GM12874 (cell line): ENCODE measurements around the gene CRMP1.

ENCODE experiments used
- TF ChIP-seq, protein P1 (sequence below): IDR thresholded peaks from 2 replicates; pipeline ENCODE4 v1.5.1; 2011; ENCODE audit warnings: low read depth, mild to moderate bottlenecking, control low read depth, low read length, moderate library complexity; ENCODE audit not compliant: insufficient read depth

CRMP1 gene

DNA sequence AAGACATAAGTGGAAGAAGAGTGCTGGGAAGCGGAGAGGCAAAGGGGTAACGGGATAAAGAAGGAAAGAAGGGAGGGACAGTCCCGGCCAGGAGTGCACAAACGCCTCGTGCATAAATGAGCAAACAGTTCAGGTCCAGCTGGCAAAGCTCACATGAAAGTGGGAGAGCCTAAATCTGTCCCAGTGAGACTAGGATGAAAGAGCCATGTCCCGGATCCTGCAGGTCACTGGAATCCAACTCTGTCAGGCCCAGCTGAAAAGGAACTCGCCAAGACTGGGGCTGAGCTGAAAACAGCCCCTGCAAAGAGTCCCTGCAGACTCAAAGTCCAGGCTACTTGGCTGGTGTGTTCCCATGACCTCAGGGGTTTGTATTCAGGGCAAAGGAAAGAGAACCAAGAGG is 38.0 kb upstream of the CRMP1 start:
- TF ChIP-seq, protein P1, sequence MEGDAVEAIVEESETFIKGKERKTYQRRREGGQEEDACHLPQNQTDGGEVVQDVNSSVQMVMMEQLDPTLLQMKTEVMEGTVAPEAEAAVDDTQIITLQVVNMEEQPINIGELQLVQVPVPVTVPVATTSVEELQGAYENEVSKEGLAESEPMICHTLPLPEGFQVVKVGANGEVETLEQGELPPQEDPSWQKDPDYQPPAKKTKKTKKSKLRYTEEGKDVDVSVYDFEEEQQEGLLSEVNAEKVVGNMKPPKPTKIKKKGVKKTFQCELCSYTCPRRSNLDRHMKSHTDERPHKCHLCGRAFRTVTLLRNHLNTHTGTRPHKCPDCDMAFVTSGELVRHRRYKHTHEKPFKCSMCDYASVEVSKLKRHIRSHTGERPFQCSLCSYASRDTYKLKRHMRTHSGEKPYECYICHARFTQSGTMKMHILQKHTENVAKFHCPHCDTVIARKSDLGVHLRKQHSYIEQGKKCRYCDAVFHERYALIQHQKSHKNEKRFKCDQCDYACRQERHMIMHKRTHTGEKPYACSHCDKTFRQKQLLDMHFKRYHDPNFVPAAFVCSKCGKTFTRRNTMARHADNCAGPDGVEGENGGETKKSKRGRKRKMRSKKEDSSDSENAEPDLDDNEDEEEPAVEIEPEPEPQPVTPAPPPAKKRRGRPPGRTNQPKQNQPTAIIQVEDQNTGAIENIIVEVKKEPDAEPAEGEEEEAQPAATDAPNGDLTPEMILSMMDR, result no peak

DNA sequence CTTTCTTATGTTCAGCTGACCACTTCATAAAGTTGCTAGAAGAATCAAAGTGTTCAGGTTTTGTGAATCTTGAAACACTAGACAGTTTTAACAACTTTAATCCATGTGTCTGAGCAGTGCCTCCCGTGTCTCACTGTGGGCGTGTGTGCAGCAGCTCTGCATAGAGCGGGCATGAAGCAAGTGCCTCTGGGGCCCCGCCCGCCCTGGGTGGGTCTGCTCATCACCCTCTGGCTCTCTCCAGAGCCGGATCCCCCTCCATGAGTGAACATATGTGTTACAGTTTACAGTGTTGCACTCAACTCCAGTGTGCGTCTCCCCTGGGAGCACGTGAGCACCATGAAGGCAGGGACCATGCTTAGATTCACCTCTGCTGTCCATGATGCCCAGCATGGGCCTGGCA is 37.6 kb upstream of the CRMP1 start:
- TF ChIP-seq, protein P1, result no peak

DNA sequence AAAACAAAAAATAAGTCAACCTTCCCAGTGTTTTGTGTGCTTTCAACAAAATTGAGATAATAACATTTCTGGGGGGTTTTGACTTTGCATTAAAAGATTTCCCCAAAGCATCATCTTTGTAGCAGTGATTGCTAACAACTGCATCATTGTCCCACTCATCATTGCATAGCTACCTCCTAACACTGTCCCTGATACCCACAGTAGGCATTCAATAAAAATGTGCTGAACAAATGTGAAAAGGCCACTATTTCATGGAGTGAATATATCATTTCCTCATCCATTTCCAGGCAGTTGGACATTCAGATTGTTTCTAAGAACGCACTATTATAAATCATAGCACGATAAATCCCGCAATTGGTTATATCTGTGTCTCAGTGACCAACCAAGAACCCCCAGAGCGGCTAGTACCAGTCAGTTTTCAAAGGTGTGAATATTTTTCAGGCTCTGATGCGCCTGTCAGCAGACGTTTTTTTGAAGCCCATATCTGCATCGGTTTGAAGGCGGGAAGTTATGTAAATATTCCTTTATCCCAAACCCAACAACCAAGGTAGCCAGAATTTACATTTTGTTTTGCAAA is 36.0 kb upstream of the CRMP1 start:
- TF ChIP-seq, protein P1, result no peak

DNA sequence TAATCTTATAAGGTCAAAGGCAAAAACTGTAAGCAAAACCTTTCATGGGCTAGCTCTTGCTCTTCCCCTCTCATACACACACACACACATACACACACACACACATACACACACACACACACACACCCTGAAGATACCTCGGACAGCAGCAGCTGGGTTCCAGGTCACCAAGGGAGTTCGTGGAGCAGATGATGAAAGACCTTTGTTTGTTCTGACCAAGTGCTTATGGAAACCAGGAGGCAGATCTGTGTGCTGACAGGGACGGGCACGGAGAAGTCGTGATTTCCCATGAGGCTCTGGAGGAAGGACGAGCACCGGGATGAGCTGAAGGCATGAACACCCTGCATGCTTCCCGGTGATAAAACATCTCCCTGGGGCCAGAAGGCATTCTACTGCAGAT is 35.4 kb upstream of the CRMP1 start:
- TF ChIP-seq, protein P1, result no peak

DNA sequence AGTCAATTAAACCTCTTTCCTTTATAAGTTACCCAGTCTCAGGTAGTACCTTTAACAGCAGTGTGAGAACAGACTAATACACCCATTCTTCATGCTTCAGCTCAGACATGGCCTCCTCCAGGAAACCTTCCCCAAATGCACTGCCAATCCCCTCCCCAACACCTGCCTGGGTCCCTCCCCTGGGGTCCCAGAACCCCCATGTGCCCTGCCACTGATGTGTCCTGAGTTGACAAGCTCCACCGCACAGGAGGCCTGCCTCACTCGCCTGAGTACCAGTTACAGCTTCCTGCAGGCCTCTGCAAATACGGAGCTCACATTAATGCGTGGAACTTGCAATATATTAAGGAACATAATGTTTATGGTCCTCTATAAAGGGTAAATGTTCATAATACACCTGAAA is 34.9 kb upstream of the CRMP1 start:
- TF ChIP-seq, protein P1, result no peak

DNA sequence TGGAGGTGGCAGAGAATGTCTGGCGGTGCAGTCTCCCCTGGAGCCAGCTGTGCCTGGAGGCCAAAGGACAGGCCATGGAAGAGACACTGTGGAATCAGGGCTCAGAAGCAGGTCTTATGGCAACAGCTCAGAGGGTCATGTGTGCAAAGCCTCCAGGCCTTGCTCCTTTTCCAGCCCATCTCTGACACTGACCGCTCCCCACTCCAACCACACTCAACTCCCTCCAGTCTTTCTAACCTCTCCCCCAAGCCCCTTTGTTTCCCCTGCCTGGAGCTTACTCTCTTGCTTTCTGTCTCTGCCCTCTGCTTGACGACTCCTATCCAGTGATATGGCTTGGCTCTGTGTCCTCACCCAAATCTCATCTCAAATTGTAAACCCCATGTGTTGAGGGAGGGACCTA is 34.2 kb upstream of the CRMP1 start:
- TF ChIP-seq, protein P1, result no peak

DNA sequence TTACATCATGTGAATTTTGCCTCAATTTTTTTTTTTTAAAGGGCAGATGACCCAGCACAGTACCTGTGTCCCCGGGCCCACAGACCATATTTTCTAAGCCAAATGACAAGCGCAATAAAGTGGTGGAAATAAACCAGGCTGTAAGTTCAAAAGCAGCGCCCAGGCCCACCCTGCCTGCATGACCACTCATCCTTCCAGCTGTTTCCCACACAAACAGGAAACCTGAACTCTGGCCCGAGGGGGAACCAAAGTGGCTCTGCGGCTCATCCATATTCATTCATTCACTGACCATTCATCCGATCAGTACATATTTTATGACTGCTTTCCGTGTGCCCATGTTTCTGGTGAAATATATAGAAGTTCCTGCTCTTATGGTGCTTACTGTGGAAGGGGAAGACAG is 33.7 kb upstream of the CRMP1 start:
- TF ChIP-seq, protein P1, result no peak
